ENCODE data around the gene ADRA2C. TPM values are rescaled to one million over a fixed set of nuclear protein-coding genes. Genes with fewer than 3 reads are reported as not detected.

Gene ADRA2C
- total and polyA plus RNA-seq, 9 of the 15 experiments (the other 6 are each of a cell fraction or from before 2014, with no cell fraction given): 0.06 to 0.58 (median 0.14) TPM; not detected in 2

- ChIA-PET POLR2A (interaction anchor here (0.6 kb wide), 2 partner anchors 10 to 19 kb away, joined by 3 read pairs; no protein-coding TSS in a partner anchor), CTCF (ENCODE audit: low intra/inter-chr PET ratio) (interaction anchor here (0.7 kb wide), 1 partner anchor 708 kb away, joined by 3 read pairs; no protein-coding TSS in a partner anchor)
- ATAC-seq: no peak
- TF ChIP-seq KDM1A (IDR thresholded peaks at IDR 0.05) (0 out of 4 replicates have a peak, but pooled peaks of 1 of the 2 experiments have one; percentile 18), GATAD2B (IDR thresholded peaks at IDR 0.05; ENCODE audit: borderline replicate concordance) (no peak), ZFP36 (IDR thresholded peaks at IDR 0.05; ENCODE audit: low read depth, low read length, partially characterized antibody) (peak; percentile 61), RBM25 (IDR thresholded peaks at IDR 0.05; ENCODE audit: low read depth, low read length, severe bottlenecking) (peak; percentile 85), BCOR (IDR thresholded peaks at IDR 0.05) (peak; percentile 51; the same call in 1 of the 2 replicates), NR2C1 (IDR thresholded peaks at IDR 0.05) (no peak), NR2C1 (tag; IDR thresholded peaks at IDR 0.05) (no peak)
- Histone ChIP-seq H3K9ac (ENCODE audit: insufficient read depth in 1 of 2, low read depth in 2 of 2, low read length in 2 of 2) (no peak overlapping the region), H3K36me3 (ENCODE audit: control insufficient read depth, insufficient read depth, low read length) (no peaks in the 10 kb centered on the region), H2AFZ (ENCODE audit: low read depth, low read length) (no peak overlapping the region), H3K4me1 (replicated peaks in 1 of 2; ENCODE audit: control insufficient read depth in 2 of 2, insufficient read depth in 2 of 2, low read length in 2 of 2) (peaks cover 0 to 12% of the 10 kb centered on the region in 2 experiments; a peak in 2 of 5 replicates), H3K9me1 (ENCODE audit: control insufficient read depth, insufficient read depth, low read length) (no peaks in the 10 kb centered on the region), H3K27me3 (ENCODE audit: control insufficient read depth in 2 of 2, insufficient read depth in 2 of 2, low read length in 2 of 2) (peaks cover 19 to 78% of the 10 kb centered on the region in 2 experiments; a peak in 4 of 5 replicates), H3K27ac (ENCODE audit: extremely low read depth, low read depth, low read length) (no peak overlapping the region), H3K4me2 (ENCODE audit: insufficient read depth, low read length) (no peak overlapping the region), H4K20me1 (replicated peaks; ENCODE audit: control insufficient read depth, insufficient read depth, low read length) (peaks cover 19% of the 10 kb centered on the region; the same call in 1 of the 2 replicates), H3K4me3 (no peak overlapping the region), H3K9me3 (replicated peaks; ENCODE audit: control insufficient read depth, insufficient read depth, low read depth, low read length) (no peaks in the 10 kb centered on the region), H3K79me2 (ENCODE audit: control insufficient read depth, insufficient read depth, low read length) (no peaks in the 10 kb centered on the region)
- 5% methylated on average over 11 of the region's 11 CpGs for WGBS (ENCODE audit: insufficient coverage, low coverage, missing lambda C conversion rate)
- intact Hi-C loops (cut with micrococcal nuclease) (no loop called here), in situ Hi-C loops (cut with MboI) (no loop called here)
- BruUV-seq (replicated peaks): no TSS peak
- DNase-seq (ENCODE audit: extremely low read depth in 1 of 4, low spot score in 3 of 4): no peak
- no peak for FAIRE-seq
Observed at GRCh38 chr4:3729188-3729881, 36.9 kb upstream of the ADRA2C start.

All from K562 (cell line).